Left lung (tissue), 10 donors: ENCODE results near the gene DYNC1H1. TPM values are rescaled to one million over a fixed set of nuclear protein-coding genes. Genes with fewer than 3 reads are reported as not detected.

Experiments used
- ATAC-seq: fragments of 200-7000 bp; cut with Tn5 transposase; one replicate; pipeline ENCODE4 v1.9.1; 2020; ENCODE audit warnings: moderate library complexity
- DNase-seq, 4 donors: peaks; one replicate each; pipeline ENCODE4 v3.0.0-alpha.2; 2013 to 2020
- H3K27ac ChIP-seq, 2 donors: fragments of 200-600 bp; sonication (generic) in 1 of 2; one replicate each; pipeline versions ENCODE4 v1.5.0 to v1.8.0; 2020 to 2021
- H3K27me3 ChIP-seq, 2 donors: fragments of 200-600 bp; sonication (generic) in 1 of 2; one replicate each; pipeline versions ENCODE4 v1.5.0 to v1.8.0; 2020 to 2021
- H3K36me3 ChIP-seq, 2 donors: fragments of 200-600 bp; sonication (generic) in 1 of 2; one replicate each; pipeline versions ENCODE4 v1.5.0 to v1.8.0; 2020 to 2021
- H3K4me1 ChIP-seq, 2 donors: fragments of 200-600 bp; one replicate each; pipeline ENCODE4 v1.8.0; 2021
- H3K4me3 ChIP-seq, 2 donors: fragments of 200-600 bp; sonication (generic) in 1 of 2; one replicate each; pipeline versions ENCODE4 v1.5.0 to v1.8.0; 2020 to 2021; ENCODE audit warnings: mild to moderate bottlenecking in 1 of 2
- H3K9me3 ChIP-seq, 2 donors: fragments of 200-600 bp; sonication (generic) in 1 of 2; one replicate each; pipeline versions ENCODE4 v1.5.0 to v1.8.0; 2020 to 2021
- CTCF ChIP-seq, 2 donors: fragments of 200-600 bp; sonication (generic) in 1 of 2; IDR thresholded peaks; one replicate each; pipeline versions ENCODE4 v1.5.0 to v1.8.0; 2021; ENCODE audit warnings: antibody characterized with exemption in 2 of 2
- intact Hi-C, 2 donors: fragments of 100-400 bp; cut with DNase I; formaldehyde crosslinking; loops; one replicate each; pipeline versions ENCODE4 v1.11.2 to v1.14.2; 2022
- polyA plus RNA-seq, 6 donors: library from polyadenylated mRNA; unstranded; fragments of 120-200 nt; gene quantifications; one replicate each; pipeline ENCODE4 v1.2.1, GENCODE V29; 2013; ENCODE audit not compliant: insufficient read length in 6 of 6
- total RNA-seq, 2 donors: library from RNA; stranded (reverse); fragmentation: NEBNext Ultra II Directional; extraction: Animal tissue kit (Norgen Biotek cat#: 25700); gene quantifications; one replicate each; pipeline ENCODE4 v1.2.1, GENCODE V29; 2021
- donor health status: DM: no; HTN: yes; CAD: no.
- donor health status: DM: no; HTN: no; CAD: no.

The DYNC1H1 gene
- total and polyA plus RNA-seq, 8 donors, result 305 to 514 (median 345) TPM

- Histone ChIP-seq H3K36me3 (no peaks in the 10 kb centered on the region), H3K4me1 (no peaks in the 10 kb centered on the region), H3K27ac (no peak overlapping the region), H3K9me3 (no peaks in the 10 kb centered on the region), H3K4me3 (no peak overlapping the region), H3K27me3 (no peaks in the 10 kb centered on the region)
- no peak for DNase-seq
- TF ChIP-seq CTCF (IDR thresholded peaks at IDR 0.05), result no peak
- no peak for ATAC-seq
- intact Hi-C loops, result no loop called here
Measured at GRCh38 chr14:102095231-102095870, 131.0 kb downstream of the DYNC1H1 start.

DNA sequence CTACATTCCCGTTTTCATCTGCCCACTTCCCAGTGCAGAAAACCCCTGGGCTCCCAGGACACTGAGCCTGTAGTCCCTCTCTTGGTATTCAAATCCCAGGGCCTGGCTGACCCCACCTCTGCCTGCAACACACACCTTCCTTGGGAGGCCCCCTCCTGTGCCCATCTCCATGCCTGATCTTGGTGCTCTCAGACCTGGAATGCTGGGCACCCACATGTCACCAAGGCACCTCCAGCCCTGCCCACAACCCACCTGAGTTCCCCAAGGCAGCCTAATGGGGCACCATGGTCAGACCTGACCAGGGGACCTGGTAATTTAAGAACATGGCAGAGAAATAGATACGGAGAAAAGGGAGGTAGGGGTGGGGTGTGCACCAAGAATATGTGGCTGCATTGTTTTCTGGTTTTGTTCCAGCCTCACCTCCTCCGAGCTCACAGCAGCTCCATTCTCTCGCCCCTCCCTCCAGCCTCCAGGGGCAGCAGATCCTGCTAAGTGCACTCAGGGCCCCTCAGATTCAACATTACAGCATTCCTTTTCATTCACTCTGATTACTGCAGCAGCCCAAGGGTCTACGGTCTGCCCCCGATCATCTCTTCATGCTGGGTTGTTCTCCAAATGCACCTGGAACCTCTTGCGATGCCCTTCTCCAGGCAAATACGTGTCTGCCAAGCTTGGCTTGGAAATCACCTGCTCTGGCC is 131.6 kb downstream of the DYNC1H1 start:
- DNase-seq (no peak), ATAC-seq (peak; percentile 10)
- no peak overlapping the region for H3K27ac ChIP-seq
- intact Hi-C loops, result no loop called here
- no peaks in the 10 kb centered on the region for H3K27me3 ChIP-seq
- no peaks in the 10 kb centered on the region for H3K36me3 ChIP-seq
- H3K4me3 ChIP-seq, result no peak overlapping the region
- no peak for TF ChIP-seq CTCF (IDR thresholded peaks at IDR 0.05)
- no peaks in the 10 kb centered on the region for H3K4me1 ChIP-seq
- no peaks in the 10 kb centered on the region for H3K9me3 ChIP-seq

DNA sequence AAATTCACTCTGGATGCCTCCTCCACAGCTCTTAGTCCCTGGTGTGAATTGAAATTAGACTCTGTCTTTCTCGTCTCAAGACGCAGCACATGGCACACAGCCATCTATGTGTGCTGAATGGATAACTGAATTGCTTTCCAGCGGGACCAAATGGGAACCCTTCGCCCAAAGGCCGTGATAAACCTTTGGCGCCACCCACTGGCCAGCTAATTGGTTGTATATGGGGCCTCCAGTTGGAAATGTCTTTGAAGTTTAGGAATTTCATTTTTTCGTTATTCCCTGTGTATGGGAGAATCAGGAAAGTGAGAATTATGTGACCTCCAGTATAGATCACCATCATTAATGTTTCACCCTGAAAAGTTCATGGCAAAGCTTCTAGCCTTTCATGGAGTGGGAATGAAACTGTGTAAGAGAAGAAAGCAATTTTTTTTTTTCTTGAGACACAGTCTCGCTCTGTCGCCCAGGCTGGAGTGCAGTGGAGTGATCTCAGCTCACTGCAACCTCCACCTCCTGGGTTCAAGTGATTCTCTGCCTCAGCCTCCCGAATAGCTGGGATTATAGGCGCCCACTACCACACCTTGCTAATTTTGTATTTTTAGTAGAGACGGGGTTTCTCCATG is 132.3 kb downstream of the DYNC1H1 start:
- intact Hi-C loops, result no loop called here

DNA sequence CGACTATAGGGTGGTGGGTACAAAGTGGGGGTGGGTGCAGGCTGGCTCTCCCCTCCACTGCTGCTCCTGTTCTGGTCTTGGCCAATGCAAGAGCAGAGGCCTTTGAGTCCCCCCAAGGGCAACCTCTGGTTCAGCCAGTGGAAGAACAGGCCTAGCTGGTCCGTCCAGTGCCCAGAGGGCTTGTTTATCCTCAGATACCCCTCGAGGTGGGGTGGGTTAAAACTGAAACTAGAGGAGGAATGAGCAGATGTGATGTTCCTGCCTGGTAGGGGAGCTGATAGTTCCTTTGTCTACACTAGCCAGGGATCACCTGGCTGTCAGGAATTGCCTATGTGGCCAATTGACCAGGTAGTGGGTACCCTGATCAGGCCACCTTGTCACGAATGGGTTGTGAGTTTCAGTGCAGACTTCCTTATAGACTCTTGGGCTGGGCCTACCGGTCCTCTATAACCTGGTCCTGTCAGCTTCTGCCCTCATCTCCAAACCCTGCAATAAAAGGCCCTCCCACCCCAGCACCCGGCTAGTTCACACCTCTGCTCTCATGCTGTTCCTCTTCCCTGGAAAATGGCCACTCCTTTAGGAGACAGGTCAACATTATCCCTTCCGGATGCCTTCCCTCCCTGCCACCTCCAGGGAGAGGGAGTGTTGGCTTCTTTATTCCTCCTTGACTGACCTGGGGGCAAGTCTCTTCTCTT is 133.2 kb downstream of the DYNC1H1 start:
- DNase-seq, result peak in 2 of 4 donors; percentile 22 to 74
- Histone ChIP-seq H3K4me1 (no peaks in the 10 kb centered on the region), H3K4me3 (no peak overlapping the region), H3K27ac (no peak overlapping the region), H3K9me3 (no peaks in the 10 kb centered on the region), H3K27me3 (no peaks in the 10 kb centered on the region), H3K36me3 (no peaks in the 10 kb centered on the region)
- no peak for TF ChIP-seq CTCF (IDR thresholded peaks at IDR 0.05)
- intact Hi-C loops, result no loop called here
- ATAC-seq, result no peak

More for the DNA sequence above, 132.3 kb downstream of the DYNC1H1 start:
- no peak overlapping the region for H3K27ac ChIP-seq
- no peaks in the 10 kb centered on the region for H3K4me1 ChIP-seq
- ATAC-seq (peak; percentile 97), DNase-seq (peak; percentile 78 to 91 (median 86))
- no peak overlapping the region for H3K4me3 ChIP-seq
- TF ChIP-seq CTCF (IDR thresholded peaks at IDR 0.05), result peak; percentile 71 to 85
- H3K27me3 ChIP-seq, result no peaks in the 10 kb centered on the region
- no peaks in the 10 kb centered on the region for H3K36me3 ChIP-seq
- H3K9me3 ChIP-seq, result no peaks in the 10 kb centered on the region
